ENCODE measurements around the gene MTR. TPM values are rescaled to one million over a fixed set of nuclear protein-coding genes. Genes with fewer than 3 reads are reported as not detected.

MTR gene
- total and polyA plus RNA-seq, 10 donors = 4.4 to 65.4 (median 42.0) TPM

GRCh38 chr1:236748268-236748870 is 46.7 kb upstream of the MTR start:
- no peaks in the 10 kb centered on the region for H3K36me3 ChIP-seq
- TF ChIP-seq CTCF (IDR thresholded peaks at IDR 0.05 in 8 of 11, conservative IDR thresholded peaks at IDR 0.05 in 3 of 11) (peak in 1 of 11 experiments; percentile 19), POLR2AphosphoS5 (IDR thresholded peaks at IDR 0.05) (no peak)
- intact Hi-C loops (cut with DNase I; ENCODE audit: low total_unique reads) = loop anchor here (10.0 kb wide), 1 partner anchor 796 kb away; no protein-coding TSS in a partner anchor
- no peak overlapping the region for H3K27ac ChIP-seq
- H3K27me3 ChIP-seq (replicated peaks in 1 of 7) = peaks cover 0 to 15% (median 0%) of the 10 kb centered on the region in 7 donors
- no peaks in the 10 kb centered on the region for H3K4me1 ChIP-seq
- no peak for DNase-seq
- 71 to 80% (median 73%) methylated on average over 5 of the region's 5 CpGs for WGBS, 5 donors
- no peaks in the 10 kb centered on the region for H3K9me3 ChIP-seq
- H3K4me3 ChIP-seq = no peak overlapping the region

DNA sequence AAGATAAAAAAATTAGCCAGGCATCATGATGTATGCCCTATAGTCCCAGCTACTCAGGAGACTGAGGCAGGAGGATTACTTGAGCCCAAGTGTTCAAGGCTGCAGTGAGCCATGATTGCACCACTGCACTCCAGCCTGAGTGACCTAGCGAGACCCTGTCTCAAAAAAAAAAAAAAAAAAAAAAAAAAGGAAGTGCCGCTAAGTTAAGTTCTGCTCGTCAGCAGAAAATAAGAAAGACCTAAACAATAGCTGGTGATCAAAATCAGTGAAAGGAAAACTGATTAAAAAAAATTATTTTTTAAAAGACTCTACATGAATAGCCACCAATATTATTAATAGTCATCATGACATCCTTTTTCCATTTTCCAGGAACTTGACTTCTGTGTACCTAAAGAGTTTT is 44.2 kb upstream of the MTR start:
- no peak overlapping the region for H3K4me3 ChIP-seq
- no peaks in the 10 kb centered on the region for H3K36me3 ChIP-seq
- DNase-seq = no peak
- H3K27ac ChIP-seq = no peak overlapping the region
- H3K9me3 ChIP-seq = no peaks in the 10 kb centered on the region
- H3K4me1 ChIP-seq = no peaks in the 10 kb centered on the region
- peaks cover 0 to 15% (median 0%) of the 10 kb centered on the region in 7 donors for H3K27me3 ChIP-seq (replicated peaks in 1 of 7)
- no peak for TF ChIP-seq CTCF (IDR thresholded peaks at IDR 0.05 in 8 of 11, conservative IDR thresholded peaks at IDR 0.05 in 3 of 11)
- TF ChIP-seq POLR2A (IDR thresholded peaks at IDR 0.05) = no peak
- no peak for TF ChIP-seq POLR2AphosphoS5 (IDR thresholded peaks at IDR 0.05)
- 24 to 43% (median 35%) methylated on average over 3 of the region's 3 CpGs for WGBS, 5 donors
- intact Hi-C loops (cut with DNase I; ENCODE audit: low total_unique reads) = loop anchor here (10.0 kb wide), 1 partner anchor 114 kb away; no protein-coding TSS in a partner anchor

DNA sequence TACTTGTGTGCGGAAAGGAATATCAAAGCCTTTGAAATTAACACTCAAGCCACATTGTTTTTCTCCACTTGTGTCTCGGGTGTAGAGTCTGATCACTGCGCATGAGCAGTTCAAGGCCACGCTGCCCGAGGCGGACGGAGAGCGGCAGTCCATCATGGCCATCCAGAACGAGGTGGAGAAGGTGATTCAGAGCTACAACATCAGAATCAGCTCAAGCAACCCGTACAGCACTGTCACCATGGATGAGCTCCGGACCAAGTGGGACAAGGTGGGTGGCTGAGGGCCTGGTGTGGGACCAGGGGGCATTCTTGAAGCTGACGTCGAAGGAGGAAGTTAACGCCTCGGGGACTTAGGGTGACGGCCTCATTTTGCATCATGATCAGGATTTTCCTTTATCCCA is 43.7 kb upstream of the MTR start:
- H3K27ac ChIP-seq = no peak overlapping the region
- peaks cover 0 to 15% (median 0%) of the 10 kb centered on the region in 7 donors for H3K27me3 ChIP-seq (replicated peaks in 1 of 7)
- intact Hi-C loops (cut with DNase I; ENCODE audit: low total_unique reads) = loop anchor here (10.0 kb wide), 1 partner anchor 113 kb away; no protein-coding TSS in a partner anchor
- no peak overlapping the region for H3K4me3 ChIP-seq
- TF ChIP-seq CTCF (IDR thresholded peaks at IDR 0.05 in 8 of 11, conservative IDR thresholded peaks at IDR 0.05 in 3 of 11) (no peak), POLR2A (IDR thresholded peaks at IDR 0.05) (no peak), POLR2AphosphoS5 (IDR thresholded peaks at IDR 0.05) (no peak)
- no peaks in the 10 kb centered on the region for H3K4me1 ChIP-seq
- WGBS, 5 donors = 83 to 85% (median 83%) methylated on average over 16 of the region's 16 CpGs
- no peaks in the 10 kb centered on the region for H3K36me3 ChIP-seq
- DNase-seq = no peak
- no peaks in the 10 kb centered on the region for H3K9me3 ChIP-seq

- H3K4me1 ChIP-seq = no peaks in the 10 kb centered on the region
- H3K9me3 ChIP-seq = no peaks in the 10 kb centered on the region
- TF ChIP-seq CTCF (IDR thresholded peaks at IDR 0.05 in 8 of 11, conservative IDR thresholded peaks at IDR 0.05 in 3 of 11) (no peak), POLR2AphosphoS5 (IDR thresholded peaks at IDR 0.05) (no peak), POLR2A (IDR thresholded peaks at IDR 0.05) (no peak)
- peaks cover 0 to 15% (median 0%) of the 10 kb centered on the region in 7 donors for H3K27me3 ChIP-seq (replicated peaks in 1 of 7)
- H3K27ac ChIP-seq = no peak overlapping the region
- intact Hi-C loops (cut with DNase I; ENCODE audit: low total_unique reads) = loop anchor here (10.0 kb wide), 1 partner anchor 113 kb away; no protein-coding TSS in a partner anchor
- 67 to 76% (median 70%) methylated on average over 4 of the region's 4 CpGs for WGBS, 5 donors
- no peaks in the 10 kb centered on the region for H3K36me3 ChIP-seq
- no peak overlapping the region for H3K4me3 ChIP-seq
- DNase-seq = no peak
These were observed 43.2 kb upstream of the MTR start for GRCh38 chr1:236751935-236752334.
